ENCODE results near the gene ATCAY.

Gene ATCAY

DNA sequence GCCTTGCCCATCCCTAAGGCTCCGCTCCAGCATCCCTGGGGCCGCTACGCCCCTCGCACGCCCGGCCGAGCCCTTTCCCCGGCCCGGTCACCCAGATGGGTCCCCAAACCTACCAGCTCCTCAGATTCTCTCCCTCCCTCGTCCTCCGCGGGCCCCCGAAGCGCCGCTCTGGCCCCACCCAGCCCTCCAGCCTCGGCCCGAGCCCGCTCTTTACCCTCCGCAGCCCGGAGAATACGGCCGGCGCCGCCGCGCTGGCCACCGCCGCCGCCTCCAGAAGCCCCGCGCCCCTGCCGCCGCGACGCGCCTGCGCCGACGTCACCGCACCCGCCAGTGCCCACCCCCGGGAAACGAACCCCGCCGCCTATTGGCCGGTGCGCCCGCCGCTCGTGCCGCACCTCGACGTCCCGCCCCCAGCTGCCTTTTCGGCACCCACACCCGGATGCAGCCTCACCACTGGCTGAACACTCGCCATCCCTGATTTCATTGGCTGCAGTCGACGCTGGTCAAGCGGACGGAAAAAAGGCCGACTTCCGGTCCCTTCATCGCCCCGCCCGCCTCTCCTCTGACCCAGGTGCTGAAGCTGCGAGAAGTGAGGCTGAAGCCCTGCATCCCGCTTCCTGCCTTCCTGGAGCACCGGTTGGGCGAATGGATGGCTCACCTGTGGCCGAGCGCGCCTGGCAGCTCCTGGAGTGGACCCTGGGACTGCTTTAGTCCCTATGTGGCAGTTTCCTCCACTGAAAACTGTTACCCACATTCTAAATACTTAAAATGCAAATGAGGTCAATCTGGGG, 90.5 kb downstream of the ATCAY start, which contains the start of gene DAPK3:
DAPK3 (minus strand) TSS at position 292 of the 791 bp plus-strand sequence. CDS start 1,364 bp downstream, outside the sequence.
- DNase-seq, result peak; percentile 91

DNA sequence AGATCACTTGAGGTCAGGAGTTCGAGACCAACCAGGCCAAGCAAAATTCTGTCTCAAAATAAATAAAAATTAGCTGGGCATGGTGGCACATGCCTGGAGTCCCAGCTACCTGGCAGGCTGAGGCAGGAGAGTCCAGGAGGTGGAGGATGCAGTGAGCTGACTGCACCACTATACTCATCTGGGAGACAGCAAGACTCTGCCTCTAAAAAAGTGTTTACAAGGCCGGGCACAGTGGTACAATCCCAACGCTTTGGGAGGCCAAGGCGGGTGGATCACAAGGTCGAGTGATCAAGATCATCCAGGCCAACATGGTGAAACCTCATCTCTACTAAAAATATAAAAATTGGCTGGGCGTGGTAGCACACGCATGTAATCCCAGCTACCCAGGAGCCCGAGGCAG, 94.7 kb downstream of the ATCAY start:
- DNase-seq, result peak; percentile 23

DNA sequence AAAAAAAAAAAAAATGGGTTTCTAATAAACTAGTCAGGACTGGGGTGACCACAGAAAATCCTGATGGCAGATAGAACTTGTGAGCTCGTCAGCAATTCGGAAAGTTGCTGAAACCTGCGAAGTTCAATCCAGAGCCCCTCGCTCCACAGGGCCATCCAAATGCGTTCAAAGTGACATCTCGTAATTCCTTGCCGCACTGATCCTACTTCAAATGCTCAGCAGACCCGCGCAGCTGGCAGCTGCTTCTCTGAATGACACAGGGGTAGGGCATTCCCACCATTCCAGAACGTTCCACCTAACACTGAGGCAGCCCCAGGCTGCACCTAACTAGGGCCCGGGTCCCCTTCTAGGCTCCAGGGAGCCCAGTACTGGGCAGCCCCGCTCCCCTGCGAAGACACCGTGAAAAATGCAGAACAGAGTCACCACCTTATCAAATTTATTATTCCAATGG, 95.2 kb downstream of the ATCAY start:
- peak; percentile 30 for DNase-seq

DNA sequence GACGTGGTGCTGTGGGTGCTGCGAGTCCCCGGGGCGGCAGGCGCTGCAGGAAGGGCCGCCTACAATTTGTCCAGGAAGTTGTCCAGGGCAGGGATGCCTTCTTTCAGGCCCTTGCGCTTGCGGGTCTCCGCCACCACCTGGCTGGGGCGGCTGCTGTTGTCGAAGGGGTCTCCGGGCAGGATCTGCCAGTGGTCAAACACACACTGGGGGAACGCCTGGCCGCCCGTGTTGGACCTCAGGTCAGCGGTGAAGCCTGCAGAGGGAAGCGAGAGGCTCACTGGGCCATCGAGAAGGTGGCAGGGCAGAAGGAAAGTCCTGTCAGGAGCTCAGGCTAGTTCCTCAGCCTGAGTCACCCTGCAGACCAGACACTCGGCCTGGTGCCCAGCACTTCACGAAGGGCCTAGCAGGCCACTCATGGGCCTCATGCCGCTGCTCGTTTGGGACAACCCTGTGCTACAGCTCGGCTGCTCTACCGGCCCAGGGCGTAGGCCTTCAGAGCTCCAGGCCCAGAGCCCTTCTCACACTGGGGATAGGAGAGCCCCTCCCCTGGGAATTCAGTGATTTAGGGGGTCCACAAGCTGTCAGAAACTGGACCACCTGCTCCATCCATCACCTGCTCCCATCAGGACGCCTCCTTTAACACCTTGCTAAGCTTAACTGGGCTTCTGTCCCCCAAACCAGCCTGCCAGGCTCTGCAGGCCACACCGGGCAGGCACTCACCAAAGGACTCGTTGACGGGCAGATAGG, 96.2 kb downstream of the ATCAY start:
- peak; percentile 27 for DNase-seq
